HL-60 (cell line): Measurements from ENCODE around the gene RYR2.

ENCODE experiments used
- GABPA ChIP-seq: IDR thresholded peaks from 2 replicates; pipeline ENCODE4 v1.6.1; 2012; ENCODE audit warnings: low read depth
- POLR2AphosphoS5 ChIP-seq: IDR thresholded peaks from 2 replicates; pipeline ENCODE4 v1.6.1; 2012; ENCODE audit warnings: low read depth
- SPI1 ChIP-seq: IDR thresholded peaks from 2 replicates; pipeline ENCODE4 v1.6.1; 2012; ENCODE audit warnings: low read depth, mild to moderate bottlenecking, borderline replicate concordance
- TF ChIP-seq, protein P1 (sequence below): IDR thresholded peaks from 2 replicates; pipeline ENCODE4 v1.6.1; 2012; ENCODE audit warnings: low read depth; ENCODE audit not compliant: insufficient replicate concordance
- TF ChIP-seq, protein P2 (sequence below): IDR thresholded peaks from one replicate; pipeline ENCODE4 v1.5.1; 2011; ENCODE audit warnings: low read length, control low read depth, inconsistent platforms; ENCODE audit not compliant: insufficient read depth

DNA sequence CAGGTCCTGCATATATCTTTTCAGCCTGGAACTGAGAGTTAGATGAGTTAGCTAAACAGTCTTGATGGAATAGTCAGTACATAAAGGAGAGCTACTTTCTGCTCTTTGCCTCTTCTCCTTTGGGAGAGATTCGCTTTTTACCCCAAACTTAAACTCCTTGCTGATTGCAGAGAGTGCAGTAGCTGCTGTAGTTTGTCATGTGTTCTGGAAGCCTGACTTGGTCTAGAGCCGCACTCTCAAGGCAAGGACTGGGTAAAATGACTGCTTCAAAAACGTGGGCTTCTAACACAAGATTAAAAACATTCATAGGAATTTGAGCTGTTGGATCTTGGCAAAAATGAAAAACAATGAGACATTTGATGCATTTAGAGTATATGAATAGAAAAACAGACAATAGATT lies 351.6 kb downstream of the RYR2 start:
- TF ChIP-seq, protein P1, sequence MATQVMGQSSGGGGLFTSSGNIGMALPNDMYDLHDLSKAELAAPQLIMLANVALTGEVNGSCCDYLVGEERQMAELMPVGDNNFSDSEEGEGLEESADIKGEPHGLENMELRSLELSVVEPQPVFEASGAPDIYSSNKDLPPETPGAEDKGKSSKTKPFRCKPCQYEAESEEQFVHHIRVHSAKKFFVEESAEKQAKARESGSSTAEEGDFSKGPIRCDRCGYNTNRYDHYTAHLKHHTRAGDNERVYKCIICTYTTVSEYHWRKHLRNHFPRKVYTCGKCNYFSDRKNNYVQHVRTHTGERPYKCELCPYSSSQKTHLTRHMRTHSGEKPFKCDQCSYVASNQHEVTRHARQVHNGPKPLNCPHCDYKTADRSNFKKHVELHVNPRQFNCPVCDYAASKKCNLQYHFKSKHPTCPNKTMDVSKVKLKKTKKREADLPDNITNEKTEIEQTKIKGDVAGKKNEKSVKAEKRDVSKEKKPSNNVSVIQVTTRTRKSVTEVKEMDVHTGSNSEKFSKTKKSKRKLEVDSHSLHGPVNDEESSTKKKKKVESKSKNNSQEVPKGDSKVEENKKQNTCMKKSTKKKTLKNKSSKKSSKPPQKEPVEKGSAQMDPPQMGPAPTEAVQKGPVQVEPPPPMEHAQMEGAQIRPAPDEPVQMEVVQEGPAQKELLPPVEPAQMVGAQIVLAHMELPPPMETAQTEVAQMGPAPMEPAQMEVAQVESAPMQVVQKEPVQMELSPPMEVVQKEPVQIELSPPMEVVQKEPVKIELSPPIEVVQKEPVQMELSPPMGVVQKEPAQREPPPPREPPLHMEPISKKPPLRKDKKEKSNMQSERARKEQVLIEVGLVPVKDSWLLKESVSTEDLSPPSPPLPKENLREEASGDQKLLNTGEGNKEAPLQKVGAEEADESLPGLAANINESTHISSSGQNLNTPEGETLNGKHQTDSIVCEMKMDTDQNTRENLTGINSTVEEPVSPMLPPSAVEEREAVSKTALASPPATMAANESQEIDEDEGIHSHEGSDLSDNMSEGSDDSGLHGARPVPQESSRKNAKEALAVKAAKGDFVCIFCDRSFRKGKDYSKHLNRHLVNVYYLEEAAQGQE, result no peak
- TF ChIP-seq, protein P2, sequence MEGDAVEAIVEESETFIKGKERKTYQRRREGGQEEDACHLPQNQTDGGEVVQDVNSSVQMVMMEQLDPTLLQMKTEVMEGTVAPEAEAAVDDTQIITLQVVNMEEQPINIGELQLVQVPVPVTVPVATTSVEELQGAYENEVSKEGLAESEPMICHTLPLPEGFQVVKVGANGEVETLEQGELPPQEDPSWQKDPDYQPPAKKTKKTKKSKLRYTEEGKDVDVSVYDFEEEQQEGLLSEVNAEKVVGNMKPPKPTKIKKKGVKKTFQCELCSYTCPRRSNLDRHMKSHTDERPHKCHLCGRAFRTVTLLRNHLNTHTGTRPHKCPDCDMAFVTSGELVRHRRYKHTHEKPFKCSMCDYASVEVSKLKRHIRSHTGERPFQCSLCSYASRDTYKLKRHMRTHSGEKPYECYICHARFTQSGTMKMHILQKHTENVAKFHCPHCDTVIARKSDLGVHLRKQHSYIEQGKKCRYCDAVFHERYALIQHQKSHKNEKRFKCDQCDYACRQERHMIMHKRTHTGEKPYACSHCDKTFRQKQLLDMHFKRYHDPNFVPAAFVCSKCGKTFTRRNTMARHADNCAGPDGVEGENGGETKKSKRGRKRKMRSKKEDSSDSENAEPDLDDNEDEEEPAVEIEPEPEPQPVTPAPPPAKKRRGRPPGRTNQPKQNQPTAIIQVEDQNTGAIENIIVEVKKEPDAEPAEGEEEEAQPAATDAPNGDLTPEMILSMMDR, result no peak
- TF ChIP-seq POLR2AphosphoS5 (no peak), GABPA (no peak), SPI1 (no peak)
